ENCODE results near the gene MEIS1. TPM values are rescaled to one million over a fixed set of nuclear protein-coding genes. Genes with fewer than 3 reads are reported as not detected.

Gene MEIS1
- total RNA-seq, 2 experiments from 2014 or later, result not detected

DNA sequence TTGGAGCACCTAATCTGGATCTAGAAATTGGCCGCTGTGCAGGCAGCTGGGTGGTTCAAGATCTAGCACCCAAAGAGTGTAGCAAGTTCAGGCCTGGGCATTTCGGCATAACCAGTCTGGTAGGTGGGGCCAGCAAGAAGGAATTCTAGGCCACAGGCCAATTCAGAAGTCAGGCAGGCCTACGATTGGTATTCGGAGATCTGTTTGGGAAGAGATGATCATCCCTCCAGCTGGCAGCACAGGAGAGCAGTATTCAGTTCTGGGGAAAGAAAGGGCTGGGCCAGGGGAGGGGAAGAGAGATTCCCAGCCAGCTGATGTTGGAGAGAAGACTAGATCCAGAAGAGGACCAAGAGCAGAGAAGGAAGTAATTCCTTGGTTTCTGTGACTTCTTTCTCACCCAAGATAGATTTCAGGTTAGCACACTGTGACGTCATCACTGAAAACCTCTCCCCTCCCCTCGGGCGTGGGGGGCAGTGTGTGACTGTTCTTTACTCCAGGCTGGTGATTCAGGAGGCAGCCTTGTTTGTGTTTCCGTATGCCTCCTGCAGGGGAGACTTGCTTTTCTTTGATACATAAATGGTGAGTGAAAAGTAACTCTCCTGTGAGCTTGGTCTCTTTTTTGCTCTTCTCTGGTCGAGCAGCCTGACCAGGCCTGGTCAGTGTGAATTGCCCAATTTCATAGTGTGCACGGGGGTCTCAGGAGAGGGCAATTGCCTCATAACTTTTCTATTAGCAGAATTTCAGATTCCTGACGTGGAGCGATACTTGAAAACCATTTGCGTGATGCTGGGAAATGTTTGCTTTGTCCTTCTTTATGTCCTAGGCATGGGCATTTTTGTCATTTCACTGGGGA lies 61.1 kb downstream of the MEIS1 start:
- CTCF ChIA-PET, result no interaction called here
- intact Hi-C loops (cut with micrococcal nuclease), result no loop called here

DNA sequence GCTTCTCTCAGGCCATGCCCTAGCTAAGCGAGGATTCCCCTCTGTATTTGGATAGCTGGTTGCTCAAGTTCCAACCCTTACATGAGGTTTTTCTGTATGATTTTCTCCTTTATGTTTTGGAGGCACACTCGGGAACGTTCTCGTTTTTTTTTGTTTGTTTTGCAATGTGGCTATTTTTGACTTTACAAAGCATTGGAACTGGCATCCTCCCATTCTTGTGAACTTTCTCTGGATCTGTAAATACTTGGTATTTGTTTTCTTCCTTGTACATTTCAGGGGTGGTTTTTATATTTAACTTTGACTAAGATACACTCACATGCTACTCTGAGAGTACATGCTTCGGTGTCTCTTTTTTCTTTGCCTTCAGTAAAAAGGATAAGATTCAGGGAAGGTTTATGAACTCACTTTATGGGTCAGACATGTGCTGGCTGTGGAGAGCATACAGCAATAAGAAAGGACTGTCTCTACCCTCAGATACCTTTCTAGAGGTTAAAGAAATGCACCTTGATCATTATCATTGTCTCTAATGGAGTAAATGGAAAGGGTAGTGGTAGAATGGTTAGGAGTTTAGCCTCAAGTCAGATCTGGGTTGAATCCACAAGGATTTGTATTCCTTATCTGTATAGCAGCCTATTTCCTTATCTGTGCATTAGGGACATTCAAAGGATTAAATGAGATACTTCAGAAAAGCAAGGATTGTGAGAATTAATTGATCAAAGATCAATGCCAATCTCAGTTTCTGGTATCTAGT lies 61.9 kb downstream of the MEIS1 start:
- CTCF ChIA-PET, result no interaction called here
- Mint-ChIP-seq H3K36me3 (no peaks in the 10 kb centered on the region), H3K9me3 (no peaks in the 10 kb centered on the region), H3K27ac (no peak overlapping the region), H3K4me1 (ENCODE audit: low read depth) (no peaks in the 10 kb centered on the region), H3K27me3 (no peaks in the 10 kb centered on the region), H3K4me3 (no peak overlapping the region)
- no peak for DNase-seq
- intact Hi-C loops (cut with micrococcal nuclease), result no loop called here
- POLR2A ChIA-PET, result no interaction called here

More for the DNA sequence above, 61.1 kb downstream of the MEIS1 start:
- Mint-ChIP-seq H3K27ac (no peak overlapping the region), H3K4me1 (ENCODE audit: low read depth) (no peaks in the 10 kb centered on the region), H3K4me3 (no peak overlapping the region), H3K27me3 (no peaks in the 10 kb centered on the region), H3K9me3 (no peaks in the 10 kb centered on the region), H3K36me3 (no peaks in the 10 kb centered on the region)
- POLR2A ChIA-PET, result no interaction called here
- no peak for DNase-seq

DNA sequence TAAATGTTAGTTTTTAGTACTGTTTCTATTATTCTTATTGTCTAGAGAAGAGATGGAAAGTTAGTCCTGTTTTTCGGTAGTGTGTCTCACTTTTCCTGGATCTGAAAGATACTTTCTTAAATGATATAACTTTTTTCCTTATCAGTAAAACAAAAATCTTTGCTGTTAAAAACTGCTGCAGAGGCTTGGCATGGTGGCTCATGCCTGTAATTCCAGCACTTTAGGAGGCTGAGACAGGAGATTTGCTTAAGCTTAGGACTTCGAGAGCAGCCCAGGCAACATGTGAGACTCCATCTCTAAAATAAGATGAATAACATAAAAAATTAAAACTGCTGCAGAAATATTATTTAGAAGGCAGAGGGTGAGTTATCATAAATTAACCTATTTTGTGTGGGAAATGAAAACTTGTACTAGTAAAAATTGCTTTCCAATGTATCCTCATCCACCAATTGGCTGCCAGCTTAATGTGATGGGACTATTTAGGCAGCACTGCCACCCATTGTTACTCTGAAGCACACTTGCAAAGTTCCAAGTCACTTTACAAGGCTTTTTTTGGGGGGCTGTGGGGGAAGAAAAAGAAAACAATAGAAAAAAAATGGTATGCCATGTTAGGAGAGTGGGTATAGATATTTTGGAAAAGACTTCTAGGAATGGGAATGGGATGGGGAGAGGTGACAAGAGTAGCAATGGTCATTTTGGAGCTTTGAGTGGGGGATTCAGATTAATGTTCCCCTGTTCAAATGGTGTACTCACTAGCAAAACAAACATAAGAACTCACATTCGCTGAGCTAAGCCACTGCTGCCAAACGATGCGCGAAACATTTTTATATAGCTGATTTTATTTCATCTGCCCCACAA lies 62.7 kb downstream of the MEIS1 start:
- Mint-ChIP-seq H3K4me1 (ENCODE audit: low read depth) (no peaks in the 10 kb centered on the region), H3K9me3 (no peaks in the 10 kb centered on the region), H3K4me3 (no peak overlapping the region), H3K27ac (no peak overlapping the region), H3K36me3 (no peaks in the 10 kb centered on the region), H3K27me3 (no peaks in the 10 kb centered on the region)
- intact Hi-C loops (cut with micrococcal nuclease), result no loop called here
- ChIA-PET CTCF (no interaction called here), POLR2A (no interaction called here)
- DNase-seq, result no peak

DNA sequence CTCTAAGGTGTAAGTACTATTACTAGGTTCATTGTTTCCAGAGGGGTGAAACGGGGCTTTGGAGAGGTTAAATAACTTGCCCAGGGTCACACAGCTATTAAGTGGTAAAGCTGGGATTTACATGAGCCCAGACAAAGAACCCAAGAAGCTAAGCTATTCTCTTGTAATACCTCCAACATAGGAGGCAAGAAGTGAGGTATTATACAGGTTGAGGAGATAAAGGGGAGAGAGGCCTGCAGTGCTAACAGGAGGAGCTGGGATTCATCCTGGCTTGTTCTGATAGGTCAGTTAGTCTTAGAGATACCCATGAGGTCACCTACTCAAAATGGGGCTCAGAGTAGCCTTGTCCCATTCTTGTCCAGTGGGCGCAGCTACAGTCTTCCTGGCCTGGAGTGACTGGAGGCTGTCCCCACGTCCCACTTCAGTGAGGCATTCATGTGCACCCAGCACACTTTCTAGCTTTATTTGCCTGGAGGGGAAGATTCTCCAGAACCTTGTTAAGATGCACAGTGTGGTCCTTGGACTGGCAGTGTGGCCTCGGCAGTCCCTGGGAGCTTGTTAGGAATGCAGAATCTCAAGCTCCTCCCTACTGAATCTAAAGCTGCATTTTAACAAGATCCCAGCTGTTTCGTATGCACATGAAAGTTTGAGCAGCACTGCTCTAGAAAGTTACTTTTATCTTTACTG lies 63.5 kb downstream of the MEIS1 start:
- Mint-ChIP-seq H3K4me3 (no peak overlapping the region), H3K4me1 (ENCODE audit: low read depth) (no peaks in the 10 kb centered on the region), H3K36me3 (no peaks in the 10 kb centered on the region), H3K27me3 (no peaks in the 10 kb centered on the region), H3K27ac (no peak overlapping the region), H3K9me3 (no peaks in the 10 kb centered on the region)
- POLR2A ChIA-PET, result no interaction called here
- CTCF ChIA-PET, result interaction anchor here (0.6 kb wide), 1 partner anchor 654 kb away, joined by 3 read pairs; no protein-coding TSS in a partner anchor
- intact Hi-C loops (cut with micrococcal nuclease), result no loop called here
- no peak for DNase-seq

DNA sequence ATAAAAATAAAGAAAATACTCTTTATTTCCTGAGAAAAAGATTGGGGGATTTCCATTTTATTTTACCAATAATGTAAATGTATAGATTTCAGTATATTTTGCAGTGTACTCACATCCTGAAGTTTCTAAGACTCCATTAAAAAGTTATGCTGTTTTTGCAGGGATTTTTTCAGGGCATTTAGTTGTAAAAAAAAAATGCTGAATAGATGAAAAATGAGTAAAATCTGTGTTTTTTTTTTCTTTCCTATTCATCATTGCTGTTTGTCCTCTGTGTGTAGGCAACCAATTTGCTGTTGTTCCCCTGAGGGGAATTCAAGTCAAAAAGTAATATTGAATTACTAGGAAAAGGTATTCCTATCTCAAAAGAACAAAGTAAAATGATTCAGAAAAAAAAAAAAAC lies 66.3 kb downstream of the MEIS1 start:
- H3K27ac Mint-ChIP-seq, result no peak overlapping the region
- no peaks in the 10 kb centered on the region for H3K27me3 Mint-ChIP-seq
- ChIA-PET POLR2A (no interaction called here), CTCF (no interaction called here)
- H3K36me3 Mint-ChIP-seq, result no peaks in the 10 kb centered on the region
- intact Hi-C loops (cut with micrococcal nuclease), result no loop called here
- no peak for DNase-seq
- H3K9me3 Mint-ChIP-seq, result no peaks in the 10 kb centered on the region
- no peaks in the 10 kb centered on the region for H3K4me1 Mint-ChIP-seq (ENCODE audit: low read depth)
- no peak overlapping the region for H3K4me3 Mint-ChIP-seq

DNA sequence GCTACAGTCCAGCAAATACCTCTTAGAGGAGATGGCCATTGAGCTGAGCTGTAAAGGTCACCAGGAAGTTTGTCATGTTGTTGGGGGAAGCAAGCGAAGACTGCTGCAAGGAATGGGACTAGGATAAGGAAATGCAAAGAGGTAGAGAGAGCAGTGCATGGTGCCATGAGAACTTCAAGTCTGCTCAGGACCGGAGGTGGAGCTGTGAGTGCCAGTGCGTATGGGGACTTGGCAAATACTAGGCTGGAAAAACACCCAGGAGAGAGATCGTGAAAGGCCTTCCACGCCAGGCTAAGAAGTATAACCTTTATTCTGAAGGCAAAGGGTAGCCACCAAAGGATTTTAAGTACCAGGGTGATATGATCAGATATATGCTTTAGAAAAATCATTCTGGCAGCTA lies 71.3 kb downstream of the MEIS1 start:
- POLR2A ChIA-PET, result no interaction called here
- Mint-ChIP-seq H3K9me3 (no peaks in the 10 kb centered on the region), H3K4me3 (no peak overlapping the region), H3K27me3 (peaks cover 1% of the 10 kb centered on the region), H3K27ac (no peak overlapping the region), H3K4me1 (ENCODE audit: low read depth) (no peaks in the 10 kb centered on the region), H3K36me3 (no peaks in the 10 kb centered on the region)
- CTCF ChIA-PET, result no interaction called here
- intact Hi-C loops (cut with micrococcal nuclease), result no loop called here
- DNase-seq, result no peak

DNA sequence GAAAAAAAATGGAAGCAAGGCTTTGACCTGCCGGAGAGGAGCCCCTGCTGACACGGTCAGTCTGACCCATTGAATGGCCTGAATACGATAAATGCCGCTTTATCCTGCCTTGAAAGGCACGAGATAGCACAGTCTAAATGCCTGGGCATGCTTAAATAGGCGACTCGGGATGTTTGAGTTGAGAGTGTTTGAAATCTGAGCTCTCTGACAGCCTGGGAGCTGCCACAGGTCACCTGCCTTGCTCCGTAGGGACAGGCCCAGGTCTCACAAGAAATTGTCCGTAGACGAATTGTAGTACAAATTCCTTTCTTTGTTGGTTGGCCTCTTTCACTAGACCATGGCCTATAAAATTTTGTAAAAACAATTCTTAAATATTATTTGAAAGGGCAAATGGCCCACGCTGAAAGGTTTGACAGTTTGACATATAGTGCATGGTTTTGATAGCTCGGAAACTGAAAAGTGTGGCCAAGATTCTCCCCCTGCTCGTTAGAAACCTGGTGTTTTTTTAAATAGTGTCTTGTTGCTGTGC lies 72.8 kb downstream of the MEIS1 start:
- H3K4me1 Mint-ChIP-seq (ENCODE audit: low read depth), result no peaks in the 10 kb centered on the region
- no peaks in the 10 kb centered on the region for H3K9me3 Mint-ChIP-seq
- no peak overlapping the region for H3K27ac Mint-ChIP-seq
- ChIA-PET CTCF (no interaction called here), POLR2A (no interaction called here)
- no peaks in the 10 kb centered on the region for H3K36me3 Mint-ChIP-seq
- DNase-seq, result no peak
- no peak overlapping the region for H3K4me3 Mint-ChIP-seq
- H3K27me3 Mint-ChIP-seq, result peaks cover 1% of the 10 kb centered on the region
- intact Hi-C loops (cut with micrococcal nuclease), result no loop called here

DNA sequence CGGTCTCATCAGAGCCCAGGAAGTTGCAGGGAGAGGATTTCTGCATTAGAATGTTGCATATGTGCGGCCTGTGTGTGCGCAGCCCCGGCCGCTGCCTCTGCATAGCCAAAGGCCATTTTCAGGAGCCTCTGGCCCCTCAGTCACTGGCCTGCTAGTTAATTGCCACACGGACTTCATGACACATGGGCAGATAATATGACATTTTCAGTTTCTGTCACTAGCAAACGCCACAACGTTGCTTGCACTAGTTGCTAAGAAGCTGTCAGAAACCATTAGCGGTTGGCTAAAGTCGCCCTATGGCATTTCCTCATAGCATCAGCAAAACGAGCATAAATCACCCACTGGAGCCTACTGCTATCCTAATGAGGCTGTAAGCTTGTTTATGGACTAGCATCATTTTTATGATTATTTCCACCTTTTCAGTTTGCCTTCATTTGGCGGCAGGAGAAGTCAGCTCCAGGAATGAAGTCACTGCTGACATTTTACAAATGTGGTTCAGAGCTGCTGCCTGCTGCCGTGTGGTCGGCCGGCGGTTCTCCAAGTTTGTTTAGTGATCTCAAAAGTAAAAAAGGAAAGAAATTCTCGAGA lies 73.7 kb downstream of the MEIS1 start:
- intact Hi-C loops (cut with micrococcal nuclease), result no loop called here
- no peaks in the 10 kb centered on the region for H3K9me3 Mint-ChIP-seq
- no peak overlapping the region for H3K27ac Mint-ChIP-seq
- POLR2A ChIA-PET, result no interaction called here
- no peaks in the 10 kb centered on the region for H3K36me3 Mint-ChIP-seq
- CTCF ChIA-PET, result no interaction called here
- no peak for DNase-seq
- H3K4me3 Mint-ChIP-seq, result no peak overlapping the region
- H3K4me1 Mint-ChIP-seq (ENCODE audit: low read depth), result no peaks in the 10 kb centered on the region
- H3K27me3 Mint-ChIP-seq, result peaks cover 1% of the 10 kb centered on the region

DNA sequence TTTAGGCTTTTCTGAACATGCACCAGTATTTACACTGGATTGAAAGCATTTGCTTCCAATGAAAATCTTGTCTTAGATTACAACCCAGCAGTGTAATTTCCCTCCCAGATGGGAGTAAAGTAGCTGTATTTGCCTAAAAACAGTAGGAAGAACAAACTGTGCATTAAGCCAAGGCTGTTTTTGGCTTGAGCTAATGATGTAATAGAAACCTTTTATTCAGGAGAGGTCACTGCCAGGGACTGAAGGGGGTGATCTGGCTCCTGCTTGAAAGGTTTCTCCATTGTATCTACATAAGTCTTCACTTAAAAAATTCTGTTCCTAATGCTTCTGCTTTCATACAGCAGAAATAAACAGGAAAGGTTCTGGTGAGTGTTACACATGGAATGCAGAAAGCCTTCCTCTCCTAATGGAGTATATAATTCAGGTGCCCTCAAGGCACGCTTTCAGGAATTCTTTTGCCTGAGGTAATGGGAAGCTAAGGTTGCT lies 74.4 kb downstream of the MEIS1 start:
- ChIA-PET POLR2A (no interaction called here), CTCF (no interaction called here)
- Mint-ChIP-seq H3K9me3 (no peaks in the 10 kb centered on the region), H3K27me3 (peaks cover 1% of the 10 kb centered on the region), H3K4me1 (ENCODE audit: low read depth) (no peaks in the 10 kb centered on the region), H3K27ac (no peak overlapping the region), H3K4me3 (no peak overlapping the region), H3K36me3 (no peaks in the 10 kb centered on the region)
- intact Hi-C loops (cut with micrococcal nuclease), result no loop called here
- no peak for DNase-seq

DNA sequence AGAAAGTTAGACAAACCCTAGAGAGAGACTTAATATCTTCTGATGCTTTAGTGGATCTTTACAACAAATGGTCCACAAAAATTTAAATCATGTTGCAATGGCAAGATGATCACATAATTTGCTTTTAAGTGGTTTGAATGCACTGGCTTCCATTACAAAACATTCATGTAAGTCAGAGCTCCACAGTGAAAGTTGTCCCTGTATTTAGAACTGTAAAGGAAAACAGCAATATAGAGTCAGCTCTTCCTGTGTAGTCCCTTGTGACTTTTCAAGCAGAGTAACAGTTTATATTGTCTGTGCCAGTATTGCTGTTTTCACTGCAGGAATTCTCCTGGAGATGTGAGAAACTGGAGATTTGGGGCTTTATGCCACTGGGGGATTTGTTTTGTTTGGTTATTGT lies 77.7 kb downstream of the MEIS1 start:
- intact Hi-C loops (cut with micrococcal nuclease), result no loop called here
- ChIA-PET POLR2A (no interaction called here), CTCF (no interaction called here)
- Mint-ChIP-seq H3K27ac (no peak overlapping the region), H3K4me3 (no peak overlapping the region), H3K9me3 (no peaks in the 10 kb centered on the region), H3K4me1 (ENCODE audit: low read depth) (no peaks in the 10 kb centered on the region), H3K36me3 (no peaks in the 10 kb centered on the region), H3K27me3 (peaks cover 1% of the 10 kb centered on the region)
- no peak for DNase-seq

DNA sequence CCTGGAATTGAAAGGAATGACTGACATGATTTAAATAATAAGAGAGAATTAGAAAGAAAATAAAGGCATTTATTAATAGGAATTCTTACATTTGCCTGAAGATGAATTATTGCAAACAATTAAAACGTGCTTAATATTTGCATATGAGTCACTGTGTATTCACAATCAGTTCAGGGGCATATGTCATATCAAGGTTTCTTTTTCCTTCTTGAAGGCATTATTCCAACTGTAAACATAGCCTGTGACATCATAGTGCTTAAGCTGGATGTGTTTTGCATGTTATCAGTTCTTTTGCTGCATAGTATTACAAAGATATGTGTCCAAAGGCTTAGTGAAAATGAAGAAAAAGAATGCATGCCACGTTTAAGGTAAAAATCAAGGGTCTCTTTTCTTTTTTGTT lies 80.8 kb downstream of the MEIS1 start:
- Mint-ChIP-seq H3K27ac (no peak overlapping the region), H3K9me3 (no peaks in the 10 kb centered on the region), H3K36me3 (no peaks in the 10 kb centered on the region), H3K4me1 (ENCODE audit: low read depth) (no peaks in the 10 kb centered on the region), H3K27me3 (no peaks in the 10 kb centered on the region), H3K4me3 (no peak overlapping the region)
- no peak for DNase-seq
- ChIA-PET POLR2A (no interaction called here), CTCF (no interaction called here)
- intact Hi-C loops (cut with micrococcal nuclease), result no loop called here
